GM23338 (cell line): ENCODE data around the gene COPS4. TPM values are rescaled to one million over a fixed set of nuclear protein-coding genes. Genes with fewer than 3 reads are reported as not detected.
A peak's percentile ranks its signal among the peaks of the same experiment; 100 is the strongest.

Experiments
- ATAC-seq: fragments of 200-7000 bp; cut with Tn5 transposase; 3 replicates; pipeline ENCODE4 v1.9.1; 2020
- DNase-seq: peaks from one replicate; pipeline ENCODE4 v3.0.0-alpha.2; 2015; ENCODE audit warnings: low spot score
- H2AFZ ChIP-seq: fragments of 200-600 bp; sonication (generic); 2 replicates; pipeline ENCODE4 v1.8.0; 2016; ENCODE audit warnings: antibody characterized with exemption, mild to moderate bottlenecking, moderate library complexity
- H3F3A ChIP-seq: fragments of 200-600 bp; sonication (generic); replicated peaks from 2 replicates; pipeline ENCODE4 v1.8.0; 2017; ENCODE audit warnings: antibody characterized with exemption, mixed run types, low read depth
- H3K27ac ChIP-seq: fragments of 200-600 bp; sonication (generic); 2 replicates; pipeline ENCODE4 v1.6.1; 2016; ENCODE audit warnings: low read depth
- H3K27me3 ChIP-seq: fragments of 200-600 bp; sonication (generic); 2 replicates; pipeline ENCODE4 v1.8.0; 2016; ENCODE audit warnings: mild to moderate bottlenecking, mixed run types, moderate library complexity; ENCODE audit not compliant: insufficient read depth
- H3K36me3 ChIP-seq: fragments of 200-600 bp; sonication (generic); 2 replicates; pipeline ENCODE4 v1.8.0; 2016; ENCODE audit warnings: mild to moderate bottlenecking; ENCODE audit not compliant: insufficient read depth
- H3K4me1 ChIP-seq: fragments of 200-600 bp; sonication (generic); 2 replicates; pipeline ENCODE4 v1.8.0; 2016; ENCODE audit warnings: mild to moderate bottlenecking, moderate library complexity; ENCODE audit not compliant: insufficient read depth
- H3K4me2 ChIP-seq: fragments of 200-600 bp; sonication (generic); 2 replicates; pipeline ENCODE4 v1.7.1; 2017; ENCODE audit warnings: mixed run types
- H3K4me3 ChIP-seq: fragments of 200-600 bp; sonication (generic); 2 replicates; pipeline ENCODE4 v1.6.1; 2016; ENCODE audit warnings: mixed run types
- H3K79me2 ChIP-seq: fragments of 200-600 bp; sonication (generic); replicated peaks from 2 replicates; pipeline ENCODE4 v1.8.0; 2017; ENCODE audit warnings: mild to moderate bottlenecking; ENCODE audit not compliant: insufficient read depth
- H3K9me2 ChIP-seq: fragments of 200-600 bp; sonication (generic); 2 replicates; pipeline ENCODE4 v1.8.0; 2017; ENCODE audit not compliant: insufficient read depth
- H4K20me1 ChIP-seq: fragments of 200-600 bp; sonication (generic); replicated peaks from 2 replicates; pipeline ENCODE4 v1.8.0; 2017; ENCODE audit warnings: mild to moderate bottlenecking; ENCODE audit not compliant: insufficient read depth
- H3K27ac Mint-ChIP-seq: 2 replicates; pipeline ENCODE4 v1.8.0; 2020; ENCODE audit warnings: inconsistent platforms, mild to moderate bottlenecking, moderate library complexity, mixed read lengths
- H3K27me3 Mint-ChIP-seq: 3 replicates; pipeline ENCODE4 v1.8.0; 2022; ENCODE audit warnings: low read depth, mild to moderate bottlenecking, moderate library complexity, mixed read lengths, inconsistent platforms; ENCODE audit not compliant: insufficient read depth, poor library complexity
- H3K36me3 Mint-ChIP-seq: 3 replicates; pipeline ENCODE4 v1.8.0; 2021; ENCODE audit warnings: low read depth, mild to moderate bottlenecking, inconsistent platforms, moderate library complexity, mixed read lengths
- H3K4me1 Mint-ChIP-seq: 3 replicates; pipeline ENCODE4 v1.8.0; 2020; ENCODE audit warnings: mild to moderate bottlenecking, inconsistent platforms, mixed read lengths
- H3K4me3 Mint-ChIP-seq: 3 replicates; pipeline ENCODE4 v1.8.0; 2021; ENCODE audit warnings: moderate library complexity, mild to moderate bottlenecking, inconsistent platforms, mixed read lengths
- H3K9me3 Mint-ChIP-seq: 3 replicates; pipeline ENCODE4 v1.8.0; 2020; ENCODE audit warnings: moderate library complexity, mild to moderate bottlenecking, inconsistent platforms, mixed read lengths
- EZH2 ChIP-seq: fragments of 200-600 bp; sonication (generic); IDR thresholded peaks from one replicate; pipeline ENCODE4 v1.8.0; 2017; ENCODE audit warnings: antibody characterized with exemption, mild to moderate bottlenecking, low read depth; ENCODE audit not compliant: unreplicated experiment
- EZH2phosphoT487 ChIP-seq: fragments of 200-600 bp; sonication (generic); IDR thresholded peaks from one replicate; pipeline ENCODE4 v1.8.1; 2018; ENCODE audit warnings: antibody characterized with exemption; ENCODE audit not compliant: unreplicated experiment
- JUNB ChIP-seq: IDR thresholded peaks from one replicate; pipeline ENCODE4 v1.6.1; 2016; ENCODE audit warnings: antibody characterized with exemption; ENCODE audit not compliant: unreplicated experiment
- ZNF114 ChIP-seq: fragments of 250-450 bp; sonication (Bioruptor Pico); IDR thresholded peaks from 2 replicates; pipeline ENCODE4 v1.5.0; 2020; ENCODE audit warnings: mild to moderate bottlenecking, moderate library complexity
- ZNF331 ChIP-seq: fragments of 250-450 bp; sonication (Bioruptor Pico); IDR thresholded peaks from 2 replicates; pipeline ENCODE4 v1.5.0; 2020; ENCODE audit warnings: low read depth, mild to moderate bottlenecking, moderate library complexity
- polyA plus RNA-seq: library from polyadenylated mRNA; unstranded; fragments of >200 nt; fragmentation: Nextera tagmentation; extraction: Ambion mirVana; gene quantifications from 2 replicates; pipeline ENCODE4 v1.2.1, GENCODE V29; 2016
- total RNA-seq: library from RNA; depleted of rRNA; stranded (reverse); fragments of >200 nt; shearing (Covaris generic); gene quantifications from 2 replicates; pipeline ENCODE4 v1.2.3, GENCODE V29; 2014
- TF ChIP-seq, protein P1 (sequence below): fragments of 250-450 bp; sonication (Bioruptor Pico); IDR thresholded peaks from 2 replicates; pipeline ENCODE4 v1.5.0; 2020; ENCODE audit warnings: mild to moderate bottlenecking, moderate library complexity
- TF ChIP-seq, protein P2 (sequence below): IDR thresholded peaks from one replicate; pipeline ENCODE4 v1.6.1; 2018; ENCODE audit warnings: antibody characterized with exemption; ENCODE audit not compliant: unreplicated experiment

The COPS4 gene
- total and polyA plus RNA-seq, 2 experiments from 2014 or later = 23.7 to 46.6 TPM

- TF ChIP-seq, protein P1, sequence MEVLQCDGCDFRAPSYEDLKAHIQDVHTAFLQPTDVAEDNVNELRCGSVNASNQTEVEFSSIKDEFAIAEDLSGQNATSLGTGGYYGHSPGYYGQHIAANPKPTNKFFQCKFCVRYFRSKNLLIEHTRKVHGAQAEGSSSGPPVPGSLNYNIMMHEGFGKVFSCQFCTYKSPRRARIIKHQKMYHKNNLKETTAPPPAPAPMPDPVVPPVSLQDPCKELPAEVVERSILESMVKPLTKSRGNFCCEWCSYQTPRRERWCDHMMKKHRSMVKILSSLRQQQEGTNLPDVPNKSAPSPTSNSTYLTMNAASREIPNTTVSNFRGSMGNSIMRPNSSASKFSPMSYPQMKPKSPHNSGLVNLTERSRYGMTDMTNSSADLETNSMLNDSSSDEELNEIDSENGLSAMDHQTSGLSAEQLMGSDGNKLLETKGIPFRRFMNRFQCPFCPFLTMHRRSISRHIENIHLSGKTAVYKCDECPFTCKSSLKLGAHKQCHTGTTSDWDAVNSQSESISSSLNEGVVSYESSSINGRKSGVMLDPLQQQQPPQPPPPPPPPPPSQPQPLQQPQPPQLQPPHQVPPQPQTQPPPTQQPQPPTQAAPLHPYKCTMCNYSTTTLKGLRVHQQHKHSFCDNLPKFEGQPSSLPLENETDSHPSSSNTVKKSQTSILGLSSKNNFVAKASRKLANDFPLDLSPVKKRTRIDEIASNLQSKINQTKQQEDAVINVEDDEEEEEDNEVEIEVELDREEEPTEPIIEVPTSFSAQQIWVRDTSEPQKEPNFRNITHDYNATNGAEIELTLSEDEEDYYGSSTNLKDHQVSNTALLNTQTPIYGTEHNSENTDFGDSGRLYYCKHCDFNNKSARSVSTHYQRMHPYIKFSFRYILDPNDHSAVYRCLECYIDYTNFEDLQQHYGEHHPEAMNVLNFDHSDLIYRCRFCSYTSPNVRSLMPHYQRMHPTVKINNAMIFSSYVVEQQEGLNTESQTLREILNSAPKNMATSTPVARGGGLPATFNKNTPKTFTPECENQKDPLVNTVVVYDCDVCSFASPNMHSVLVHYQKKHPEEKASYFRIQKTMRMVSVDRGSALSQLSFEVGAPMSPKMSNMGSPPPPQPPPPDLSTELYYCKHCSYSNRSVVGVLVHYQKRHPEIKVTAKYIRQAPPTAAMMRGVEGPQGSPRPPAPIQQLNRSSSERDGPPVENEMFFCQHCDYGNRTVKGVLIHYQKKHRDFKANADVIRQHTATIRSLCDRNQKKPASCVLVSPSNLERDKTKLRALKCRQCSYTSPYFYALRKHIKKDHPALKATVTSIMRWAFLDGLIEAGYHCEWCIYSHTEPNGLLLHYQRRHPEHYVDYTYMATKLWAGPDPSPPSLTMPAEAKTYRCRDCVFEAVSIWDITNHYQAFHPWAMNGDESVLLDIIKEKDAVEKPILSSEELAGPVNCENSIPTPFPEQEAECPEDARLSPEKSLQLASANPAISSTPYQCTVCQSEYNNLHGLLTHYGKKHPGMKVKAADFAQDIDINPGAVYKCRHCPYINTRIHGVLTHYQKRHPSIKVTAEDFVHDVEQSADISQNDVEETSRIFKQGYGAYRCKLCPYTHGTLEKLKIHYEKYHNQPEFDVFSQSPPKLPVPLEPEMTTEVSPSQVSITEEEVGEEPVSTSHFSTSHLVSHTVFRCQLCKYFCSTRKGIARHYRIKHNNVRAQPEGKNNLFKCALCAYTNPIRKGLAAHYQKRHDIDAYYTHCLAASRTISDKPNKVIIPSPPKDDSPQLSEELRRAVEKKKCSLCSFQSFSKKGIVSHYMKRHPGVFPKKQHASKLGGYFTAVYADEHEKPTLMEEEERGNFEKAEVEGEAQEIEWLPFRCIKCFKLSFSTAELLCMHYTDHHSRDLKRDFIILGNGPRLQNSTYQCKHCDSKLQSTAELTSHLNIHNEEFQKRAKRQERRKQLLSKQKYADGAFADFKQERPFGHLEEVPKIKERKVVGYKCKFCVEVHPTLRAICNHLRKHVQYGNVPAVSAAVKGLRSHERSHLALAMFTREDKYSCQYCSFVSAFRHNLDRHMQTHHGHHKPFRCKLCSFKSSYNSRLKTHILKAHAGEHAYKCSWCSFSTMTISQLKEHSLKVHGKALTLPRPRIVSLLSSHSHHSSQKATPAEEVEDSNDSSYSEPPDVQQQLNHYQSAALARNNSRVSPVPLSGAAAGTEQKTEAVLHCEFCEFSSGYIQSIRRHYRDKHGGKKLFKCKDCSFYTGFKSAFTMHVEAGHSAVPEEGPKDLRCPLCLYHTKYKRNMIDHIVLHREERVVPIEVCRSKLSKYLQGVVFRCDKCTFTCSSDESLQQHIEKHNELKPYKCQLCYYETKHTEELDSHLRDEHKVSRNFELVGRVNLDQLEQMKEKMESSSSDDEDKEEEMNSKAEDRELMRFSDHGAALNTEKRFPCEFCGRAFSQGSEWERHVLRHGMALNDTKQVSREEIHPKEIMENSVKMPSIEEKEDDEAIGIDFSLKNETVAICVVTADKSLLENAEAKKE = no peak
- TF ChIP-seq ZNF114 (CRISPR knock-in tag) (no peak), JUNB (no peak), EZH2 (no peak), EZH2phosphoT487 (no peak)
- TF ChIP-seq, protein P2, sequence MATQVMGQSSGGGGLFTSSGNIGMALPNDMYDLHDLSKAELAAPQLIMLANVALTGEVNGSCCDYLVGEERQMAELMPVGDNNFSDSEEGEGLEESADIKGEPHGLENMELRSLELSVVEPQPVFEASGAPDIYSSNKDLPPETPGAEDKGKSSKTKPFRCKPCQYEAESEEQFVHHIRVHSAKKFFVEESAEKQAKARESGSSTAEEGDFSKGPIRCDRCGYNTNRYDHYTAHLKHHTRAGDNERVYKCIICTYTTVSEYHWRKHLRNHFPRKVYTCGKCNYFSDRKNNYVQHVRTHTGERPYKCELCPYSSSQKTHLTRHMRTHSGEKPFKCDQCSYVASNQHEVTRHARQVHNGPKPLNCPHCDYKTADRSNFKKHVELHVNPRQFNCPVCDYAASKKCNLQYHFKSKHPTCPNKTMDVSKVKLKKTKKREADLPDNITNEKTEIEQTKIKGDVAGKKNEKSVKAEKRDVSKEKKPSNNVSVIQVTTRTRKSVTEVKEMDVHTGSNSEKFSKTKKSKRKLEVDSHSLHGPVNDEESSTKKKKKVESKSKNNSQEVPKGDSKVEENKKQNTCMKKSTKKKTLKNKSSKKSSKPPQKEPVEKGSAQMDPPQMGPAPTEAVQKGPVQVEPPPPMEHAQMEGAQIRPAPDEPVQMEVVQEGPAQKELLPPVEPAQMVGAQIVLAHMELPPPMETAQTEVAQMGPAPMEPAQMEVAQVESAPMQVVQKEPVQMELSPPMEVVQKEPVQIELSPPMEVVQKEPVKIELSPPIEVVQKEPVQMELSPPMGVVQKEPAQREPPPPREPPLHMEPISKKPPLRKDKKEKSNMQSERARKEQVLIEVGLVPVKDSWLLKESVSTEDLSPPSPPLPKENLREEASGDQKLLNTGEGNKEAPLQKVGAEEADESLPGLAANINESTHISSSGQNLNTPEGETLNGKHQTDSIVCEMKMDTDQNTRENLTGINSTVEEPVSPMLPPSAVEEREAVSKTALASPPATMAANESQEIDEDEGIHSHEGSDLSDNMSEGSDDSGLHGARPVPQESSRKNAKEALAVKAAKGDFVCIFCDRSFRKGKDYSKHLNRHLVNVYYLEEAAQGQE = no peak
These were observed 6.0 kb upstream of the COPS4 start (continued) for GRCh38 chr4:83028976-83029375.

- Histone ChIP-seq H3K27me3 (no peaks in the 10 kb centered on the region), H3K4me3 (no peak overlapping the region), H3K79me2 (no peaks in the 10 kb centered on the region), H3K36me3 (no peaks in the 10 kb centered on the region), H3K9me2 (no peaks in the 10 kb centered on the region; the same call in 1 of the 2 replicates), H2AFZ (0 out of 2 replicates have a peak overlapping the region, but pooled peaks have one; percentile 5), H3F3A (no peaks in the 10 kb centered on the region), H3K4me2 (no peak overlapping the region), H3K27ac (no peak overlapping the region), H4K20me1 (no peaks in the 10 kb centered on the region), H3K4me1 (no peaks in the 10 kb centered on the region)
- peaks cover 17% of the 10 kb centered on the region for H3K9me3 Mint-ChIP-seq
- no peak overlapping the region for H3K4me3 Mint-ChIP-seq
- no peak for DNase-seq
- no peaks in the 10 kb centered on the region for H3K4me1 Mint-ChIP-seq
- H3K27ac Mint-ChIP-seq = no peak overlapping the region
- H3K27me3 Mint-ChIP-seq = peaks cover 20% of the 10 kb centered on the region
- H3K36me3 Mint-ChIP-seq = peaks cover 6% of the 10 kb centered on the region; the same call in 2 of the 3 replicates
- ATAC-seq = no peak
- TF ChIP-seq, protein P1 = no peak
- no peak for TF ChIP-seq ZNF331 (CRISPR knock-in tag)
These were observed 5.3 kb upstream of the COPS4 start for GRCh38 chr4:83029688-83030087.
